SK-N-SH (cell line): ENCODE data around the gene TCF7L2. TPM values are rescaled to one million over a fixed set of nuclear protein-coding genes. Genes with fewer than 3 reads are reported as not detected.

ENCODE experiments used
- CTCF ChIA-PET: fragments of 300-600, 350-600 bp; formaldehyde crosslinking; extraction: SDS; loops from one replicate; lab custom pipeline; 2021; lab: Yijun Ruan, JAX
- POLR2A ChIA-PET: fragments of 350-600 bp; sonication (Branson Sonifier 250); formaldehyde crosslinking; extraction: SDS; loops from one replicate; lab custom pipeline; 2020; ENCODE audit warnings: antibody characterized with exemption, inconsistent platforms; lab: Yijun Ruan, JAX
- DNase-seq: peaks from one replicate; pipeline ENCODE4 v3.0.0; 2012
- H2AFZ ChIP-seq: fragments of 200-600 bp; sonication (generic); 2 replicates; pipeline ENCODE4 v1.8.1; 2016; ENCODE audit warnings: antibody characterized with exemption, mild to moderate bottlenecking, low read depth
- H3F3A ChIP-seq: fragments of 200-600 bp; sonication (generic); replicated peaks from 2 replicates; pipeline ENCODE3; 2016; ENCODE audit warnings: antibody characterized with exemption, mild to moderate bottlenecking; ENCODE audit not compliant: insufficient read depth
- H3K27ac ChIP-seq, 2 experiments: fragments of 200-500 bp in 1 of 2; fragments of 200-600 bp in 1 of 2; sonication (Bioruptor generic) in 1 of 2; sonication (generic), shearing (Covaris generic) in 1 of 2; 2 replicates each; pipeline versions ENCODE4 v1.5.1 to v1.6.1; 2014 to 2016; ENCODE audit warnings: low read depth in 2 of 2, inconsistent platforms in 1 of 2, low read length in 1 of 2, mild to moderate bottlenecking in 1 of 2, mixed read lengths in 1 of 2
- H3K27me3 ChIP-seq: fragments of 200-600 bp; sonication (generic), shearing (Covaris generic); 2 replicates; pipeline ENCODE4 v1.6.1; 2016; ENCODE audit warnings: mixed run types; ENCODE audit not compliant: insufficient read depth
- H3K36me3 ChIP-seq, 2 experiments: fragments of 200-500 bp in 1 of 2; fragments of 200-600 bp in 1 of 2; sonication (Bioruptor generic) in 1 of 2; sonication (generic) in 1 of 2; replicated peaks in 1 of 2; 2 replicates each; pipeline versions ENCODE3 to v1.5.1; 2014 to 2016; ENCODE audit warnings: low read length in 1 of 2, mild to moderate bottlenecking in 1 of 2; ENCODE audit not compliant: insufficient read depth in 2 of 2, control insufficient read depth in 1 of 2
- H3K4me1 ChIP-seq, 2 experiments: fragments of 200-500 bp in 1 of 2; fragments of 200-600 bp in 1 of 2; sonication (Bioruptor generic) in 1 of 2; sonication (generic), shearing (Covaris generic) in 1 of 2; 2 replicates each; pipeline versions ENCODE4 v1.5.1 to v1.6.1; 2014 to 2016; ENCODE audit warnings: low read depth in 1 of 2, low read length in 1 of 2, mixed run types in 1 of 2; ENCODE audit not compliant: insufficient read depth in 2 of 2, control insufficient read depth in 1 of 2
- H3K4me2 ChIP-seq: fragments of 200-600 bp; sonication (generic), shearing (Covaris generic); 2 replicates; pipeline ENCODE4 v1.6.1; 2017; ENCODE audit warnings: mixed run types
- H3K4me3 ChIP-seq, 2 experiments: fragments of 200-500 bp in 1 of 2; fragments of 200-600 bp in 1 of 2; sonication (Bioruptor generic) in 1 of 2; sonication (generic), shearing (Covaris generic) in 1 of 2; 2 replicates each; pipeline versions ENCODE4 v1.5.1 to v1.8.1; 2014 to 2016; ENCODE audit warnings: low read depth in 2 of 2, inconsistent platforms in 1 of 2, low read length in 1 of 2, mild to moderate bottlenecking in 1 of 2, mixed read lengths in 1 of 2, moderate library complexity in 1 of 2
- H3K79me2 ChIP-seq: fragments of 200-600 bp; sonication (generic); 2 replicates; pipeline ENCODE4 v1.8.1; 2017; ENCODE audit warnings: mild to moderate bottlenecking; ENCODE audit not compliant: insufficient read depth
- H3K9ac ChIP-seq: fragments of 200-600 bp; sonication (generic); 2 replicates; pipeline ENCODE4 v1.6.1; 2017; ENCODE audit warnings: mixed run types
- H3K9me2 ChIP-seq: fragments of 200-600 bp; sonication (generic); 2 replicates; pipeline ENCODE4 v1.6.1; 2017; ENCODE audit warnings: mixed run types
- H3K9me3 ChIP-seq: fragments of 200-600 bp; sonication (generic); 2 replicates; pipeline ENCODE4 v1.6.1; 2017; ENCODE audit warnings: mixed run types, mild to moderate bottlenecking, moderate library complexity
- H4K20me1 ChIP-seq: fragments of 200-600 bp; sonication (generic); 2 replicates; pipeline ENCODE4 v1.6.1; 2017; ENCODE audit warnings: mild to moderate bottlenecking, mixed run types; ENCODE audit not compliant: insufficient read depth
- CTCF ChIP-seq: fragments of 200-600 bp; sonication (generic); IDR thresholded peaks from 2 replicates; pipeline ENCODE4 v1.6.1; 2017; ENCODE audit warnings: antibody characterized with exemption, mild to moderate bottlenecking, moderate library complexity
- EP300 ChIP-seq, 2 experiments: IDR thresholded peaks; 2 replicates each; pipeline versions ENCODE4 v1.4.0 to v1.6.1; 2012; ENCODE audit warnings: borderline replicate concordance in 1 of 2, low read depth in 1 of 2, low read length in 1 of 2
- FOSL2 ChIP-seq: IDR thresholded peaks from 2 replicates; pipeline ENCODE4 v1.4.0; 2012; ENCODE audit warnings: low read depth, mild to moderate bottlenecking, moderate library complexity, borderline replicate concordance
- GABPA ChIP-seq: IDR thresholded peaks from 2 replicates; pipeline ENCODE4 v1.4.0; 2012; ENCODE audit warnings: low read depth, mild to moderate bottlenecking
- GATA2 ChIP-seq: sonication (generic); formaldehyde crosslinking; IDR thresholded peaks from 2 replicates; pipeline ENCODE4 v1.5.0; 2020; ENCODE audit warnings: mild to moderate bottlenecking, missing genetic modification reagents
- MAX ChIP-seq: IDR thresholded peaks from 2 replicates; pipeline ENCODE4 v1.4.0; 2012; ENCODE audit warnings: low read depth
- NFIC ChIP-seq: IDR thresholded peaks from 2 replicates; pipeline ENCODE4 v1.4.0; 2012; ENCODE audit warnings: borderline replicate concordance
- RAD21 ChIP-seq: IDR thresholded peaks from 2 replicates; pipeline ENCODE4 v1.6.1; 2012; ENCODE audit warnings: mild to moderate bottlenecking, low read length
- REST ChIP-seq: IDR thresholded peaks from 2 replicates; pipeline ENCODE4 v1.6.1; 2012; ENCODE audit warnings: mild to moderate bottlenecking, low read depth, low read length, moderate library complexity
- RFX5 ChIP-seq: IDR thresholded peaks from 2 replicates; pipeline ENCODE4 v1.6.1; 2012; ENCODE audit warnings: mild to moderate bottlenecking, improper control_type of control experiment, low read length
- SIN3A ChIP-seq: IDR thresholded peaks from 2 replicates; pipeline ENCODE4 v1.6.1; 2012; ENCODE audit warnings: low read depth, mild to moderate bottlenecking, low read length, moderate library complexity, borderline replicate concordance
- SMC3 ChIP-seq: IDR thresholded peaks from 2 replicates; pipeline ENCODE4 v1.6.1; 2012; ENCODE audit warnings: low read depth, low read length, improper control_type of control experiment
- TAF1 ChIP-seq: IDR thresholded peaks from 2 replicates; pipeline ENCODE4 v1.6.1; 2012; ENCODE audit warnings: low read depth, mild to moderate bottlenecking, low read length, moderate library complexity, borderline replicate concordance
- TCF12 ChIP-seq: IDR thresholded peaks from 2 replicates; pipeline ENCODE4 v1.4.0; 2012
- TEAD4 ChIP-seq: IDR thresholded peaks from 2 replicates; pipeline ENCODE4 v1.4.0; 2012; ENCODE audit warnings: mild to moderate bottlenecking, borderline replicate concordance; ENCODE audit not compliant: insufficient read depth
- USF1 ChIP-seq: IDR thresholded peaks from 2 replicates; pipeline ENCODE4 v1.4.0; 2012; ENCODE audit warnings: low read depth, borderline replicate concordance
- USF2 ChIP-seq: fragments of 150-350 bp; IDR thresholded peaks from 2 replicates; pipeline ENCODE4 v1.6.1; 2017; ENCODE audit warnings: antibody characterized with exemption, low read length, low read depth, borderline replicate concordance
- WGBS: methylation state at CpG from one replicate; pipeline ENCODE4 v1.1.6; 2017; ENCODE audit warnings: low lambda C conversion rate; 5-methylcytosine and 5-hydroxymethylcytosine counted together
- polyA plus RNA-seq, 3 experiments: library from polyadenylated mRNA; depleted of rRNA; stranded (reverse); fragments of >200 nt; gene quantifications; 2 replicates each; pipeline ENCODE4 v1.2.3, GENCODE V29; 2012

The TCF7L2 gene
- polyA plus RNA-seq, 1 of the 3 experiments (the other 2 are of a cell fraction) = 10.2 TPM

GRCh38 chr10:113038985-113039384, 88.9 kb downstream of the TCF7L2 start:
- CTCF ChIA-PET = interaction anchor here (1.0 kb wide), 1 partner anchor 10 kb away, joined by 3 read pairs; no protein-coding TSS in a partner anchor

More at GRCh38 chr10:113038985-113039384, 88.9 kb downstream of the TCF7L2 start:
- Histone ChIP-seq H4K20me1 (peaks cover 4% of the 10 kb centered on the region; the same call in 1 of the 2 replicates), H3K79me2 (peaks cover 34% of the 10 kb centered on the region; the same call in 1 of the 2 replicates), H3K9ac (no peak overlapping the region), H3K4me1 (peaks cover 11 to 15% of the 10 kb centered on the region in 2 experiments), H3F3A (no peaks in the 10 kb centered on the region), H3K9me2 (no peaks in the 10 kb centered on the region), H2AFZ (no peak overlapping the region), H3K36me3 (peaks cover 4 to 8% of the 10 kb centered on the region in 2 experiments), H3K4me3 (no peak overlapping the region), H3K27me3 (no peaks in the 10 kb centered on the region), H3K9me3 (no peaks in the 10 kb centered on the region), H3K4me2 (no peak overlapping the region), H3K27ac (no peak overlapping the region)
- 96% methylated on average over 4 of the region's 4 CpGs for WGBS
- POLR2A ChIA-PET = no interaction called here
- TF ChIP-seq CTCF (no peak), USF1 (no peak), GABPA (no peak), RAD21 (no peak), USF2 (no peak), NFIC (no peak), SMC3 (no peak), SIN3A (no peak), TCF12 (no peak), FOSL2 (no peak), MAX (no peak), RFX5 (no peak), EP300 (IDR thresholded peaks at IDR 0.05; ENCODE audit: borderline replicate concordance in 1 of 2, low read depth in 1 of 2, low read length in 1 of 2) (no peak), TEAD4 (no peak), GATA2 (CRISPR knock-in tag) (no peak), TAF1 (no peak), REST (no peak)
- no peak for DNase-seq
